DMS79 treated with DMSO at 0.1 percent for 48 hours (cell line): ENCODE results near the gene GNAQ.
A peak's percentile ranks its signal among the peaks of the same experiment; 100 is the strongest.

Experiments
- DNase-seq: peaks from one replicate; lab custom pipeline; 2025; lab: John Stamatoyannopoulos, UW

The GNAQ gene

DNA sequence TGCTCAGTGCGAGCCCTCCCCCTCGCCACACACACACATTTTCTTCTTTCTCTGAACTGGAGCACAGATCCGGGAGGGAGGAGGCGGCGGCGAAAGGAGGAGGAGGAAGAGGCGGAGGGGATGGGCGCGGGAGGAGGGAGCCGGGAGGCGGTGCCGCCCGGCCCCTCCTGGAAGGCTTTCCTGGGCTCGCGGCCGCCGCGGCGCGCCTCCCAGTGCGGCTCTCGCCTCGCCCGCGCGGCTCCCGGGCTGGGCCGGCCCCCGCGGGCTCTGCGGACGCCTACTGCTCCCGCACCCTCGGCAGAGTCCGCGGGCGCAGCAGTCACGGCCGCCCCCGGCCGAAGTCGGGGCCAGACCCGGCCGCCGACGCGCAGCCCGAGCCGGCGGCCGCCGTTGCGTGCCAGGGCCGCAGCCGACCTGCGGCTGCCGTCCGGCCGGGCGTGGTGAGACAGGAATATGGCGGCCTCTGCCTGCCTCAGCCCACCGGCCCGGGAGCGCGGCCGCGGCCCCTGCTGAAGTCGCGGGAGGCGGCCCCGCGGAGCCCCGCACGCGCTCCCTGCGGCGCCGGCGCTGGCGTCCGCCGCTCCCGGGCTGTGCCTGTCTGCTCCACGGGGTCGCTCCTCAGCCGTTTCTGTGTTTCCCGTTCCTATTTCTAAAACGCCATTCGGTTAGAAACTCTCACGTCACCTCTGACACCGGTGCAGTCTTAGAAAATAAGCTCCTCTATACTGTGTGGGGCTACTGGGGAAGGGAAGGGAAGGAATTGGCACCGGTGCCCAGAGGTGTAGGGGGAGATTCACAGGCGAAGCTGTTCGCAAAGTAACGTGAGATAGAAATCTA lies 500 bp upstream of the GNAQ start:
- peak; percentile 61 for DNase-seq

DNA sequence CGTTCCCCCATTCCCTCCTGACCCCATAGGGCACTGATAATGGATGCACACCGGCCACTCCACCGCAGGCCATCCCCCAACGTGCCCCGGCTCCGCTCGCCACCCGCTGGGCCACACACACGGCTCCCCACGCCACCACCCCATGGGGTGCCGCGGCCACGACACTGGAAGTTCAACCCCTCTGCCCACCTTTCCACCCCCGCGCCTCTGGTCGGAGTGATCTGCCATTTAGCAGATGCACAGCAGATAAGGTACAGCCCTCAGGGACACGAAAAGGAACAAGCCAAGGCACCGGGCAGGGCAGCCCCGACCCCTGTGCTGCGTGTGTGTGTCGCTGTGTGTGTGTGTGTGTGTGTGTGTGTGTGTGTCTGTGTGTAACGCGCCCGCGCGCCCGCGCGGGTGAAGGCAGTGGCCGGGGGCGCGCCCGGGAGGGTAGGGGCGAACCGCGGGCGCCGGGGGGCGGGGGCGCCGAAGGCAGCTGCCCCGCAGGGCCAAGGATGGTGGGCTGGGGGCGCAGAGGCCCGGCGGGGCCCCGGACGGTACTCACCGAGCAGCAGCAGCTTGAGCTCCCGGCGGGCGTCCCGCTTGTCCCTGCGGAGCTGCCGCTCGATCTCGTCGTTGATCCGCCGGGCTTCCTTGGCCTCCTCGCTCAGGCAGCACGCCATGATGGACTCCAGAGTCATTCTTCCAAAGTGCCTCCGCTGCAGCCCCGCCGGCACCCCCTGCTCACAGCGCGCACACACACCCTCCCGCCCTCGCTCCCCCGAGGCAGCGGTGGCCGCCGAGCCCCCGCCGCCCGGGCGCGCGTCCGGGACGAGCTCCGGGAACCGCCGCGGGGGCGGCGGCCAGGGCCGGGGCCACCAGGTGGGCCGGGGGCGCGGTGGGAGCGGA lies 813 bp downstream of the GNAQ start:
- no peak for DNase-seq

DNA sequence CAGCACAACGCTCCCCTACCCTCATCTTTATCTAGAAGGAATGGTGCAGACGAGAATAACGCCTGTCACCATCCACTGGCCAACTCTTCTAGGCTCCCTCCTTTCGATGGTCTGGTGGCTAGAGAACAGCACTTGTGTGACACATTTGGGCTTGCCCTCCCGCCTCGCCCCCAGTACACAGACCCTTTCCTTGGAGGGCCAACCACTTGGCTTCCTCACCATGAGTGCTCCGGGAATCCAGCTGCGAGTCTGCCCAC lies 1.4 kb downstream of the GNAQ start:
- no peak for DNase-seq

DNA sequence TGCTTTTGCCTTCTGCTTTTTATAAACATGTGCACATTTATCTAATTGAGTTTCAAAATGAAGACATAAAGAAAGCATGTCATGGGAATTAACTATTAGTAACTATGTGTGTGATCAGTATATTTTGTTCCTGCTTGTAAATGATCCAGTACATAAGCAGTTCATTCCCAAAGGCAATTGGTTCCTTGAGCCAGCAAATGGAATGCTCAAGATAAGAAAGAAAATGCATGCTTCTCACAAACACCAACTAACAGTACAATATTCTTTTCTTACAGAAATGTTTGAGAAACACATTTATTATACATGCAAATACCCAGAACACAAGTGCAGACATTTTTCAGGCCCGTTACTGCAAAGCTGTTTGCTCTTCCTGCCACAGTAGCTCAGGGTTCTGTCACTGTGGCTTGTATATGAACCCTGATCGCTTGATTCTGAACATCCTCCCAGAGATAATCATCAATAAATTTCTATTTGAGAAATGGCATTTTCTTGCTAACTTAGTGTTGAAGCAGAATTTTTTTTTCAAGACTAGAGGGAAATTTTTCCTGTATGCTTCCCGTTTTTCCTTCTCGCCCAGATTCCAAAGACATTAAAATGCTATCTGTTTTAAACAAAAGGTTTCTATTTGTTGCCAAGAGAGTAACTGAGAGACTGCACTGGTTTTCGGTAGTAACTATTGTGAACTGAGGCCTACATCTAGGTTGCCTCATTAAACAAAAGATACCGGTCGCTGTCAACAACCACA lies 1.9 kb downstream of the GNAQ start:
- peak; percentile 8 for DNase-seq

DNA sequence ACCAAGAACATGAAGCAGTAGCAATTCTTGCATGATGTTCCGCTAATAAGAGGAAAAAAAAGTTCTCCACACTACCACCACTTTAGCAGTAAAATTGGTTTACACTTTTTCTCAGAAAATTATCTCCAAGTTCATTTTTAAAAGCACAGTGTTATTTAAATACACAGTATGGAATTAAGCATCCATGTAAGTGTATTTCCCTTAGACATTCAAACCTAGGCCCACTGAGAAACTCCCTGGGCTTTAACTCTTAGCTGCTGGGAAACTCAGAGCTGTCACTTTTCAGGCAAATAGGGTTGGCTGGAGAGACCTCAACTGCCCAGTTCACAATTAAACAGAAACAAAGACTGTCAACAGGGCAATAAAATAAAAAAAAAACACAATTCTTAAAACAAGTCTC lies 2.7 kb downstream of the GNAQ start:
- no peak for DNase-seq

DNA sequence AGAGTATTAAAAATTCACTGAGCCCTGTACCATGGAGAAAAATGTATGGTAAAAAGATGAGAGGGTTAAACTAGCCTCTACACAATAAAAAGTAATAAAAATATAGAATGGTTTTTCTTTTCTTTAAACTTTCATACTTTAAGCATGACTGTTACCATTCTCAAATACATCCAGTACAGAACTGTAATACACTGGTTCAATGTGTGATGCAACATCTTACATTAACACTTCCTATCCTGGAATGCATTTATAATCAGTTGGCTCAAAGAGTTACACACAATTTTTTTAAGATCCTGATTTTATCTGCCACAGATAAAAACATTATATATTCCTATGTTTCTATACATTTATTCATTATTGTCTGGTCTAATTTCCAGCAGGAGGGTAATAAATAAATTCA lies 4.7 kb downstream of the GNAQ start:
- DNase-seq = no peak

DNA sequence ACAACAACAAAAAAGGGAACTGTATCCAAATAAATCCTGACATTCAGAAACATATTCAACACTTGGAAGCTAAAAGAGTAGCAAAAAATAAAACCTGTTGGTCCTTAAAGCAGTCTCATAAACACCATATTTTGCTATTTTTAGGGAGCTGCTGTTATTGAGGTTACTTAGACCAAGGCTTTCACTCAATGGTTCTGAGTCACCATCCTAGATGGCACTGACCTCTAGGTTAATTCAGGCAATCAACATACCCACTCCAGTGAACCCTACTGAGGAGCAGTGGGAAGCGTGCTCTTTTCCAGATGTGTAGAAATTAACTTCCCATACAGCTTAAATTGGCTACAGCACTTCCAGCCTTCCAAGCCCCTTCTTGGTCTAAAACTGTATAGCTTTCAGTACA lies 5.2 kb downstream of the GNAQ start:
- DNase-seq = no peak

DNA sequence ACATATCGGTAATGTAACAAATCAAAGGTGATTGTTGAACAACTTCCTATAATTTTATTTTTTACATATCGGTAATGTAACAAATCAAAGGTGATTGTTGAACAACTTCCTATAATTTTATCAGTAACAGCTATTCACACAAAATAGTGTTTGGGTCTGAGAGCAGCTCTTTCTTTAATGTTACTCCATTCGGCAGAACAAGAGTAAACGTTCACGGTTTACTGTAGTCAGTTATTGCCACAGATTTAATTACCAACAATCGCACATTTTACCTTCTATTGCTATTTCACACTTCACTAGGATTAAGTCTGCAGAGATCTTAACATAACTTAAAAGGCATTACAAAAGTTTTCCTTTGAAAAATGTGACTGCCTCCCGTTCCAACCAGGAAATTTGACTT lies 6.4 kb downstream of the GNAQ start:
- no peak for DNase-seq

DNA sequence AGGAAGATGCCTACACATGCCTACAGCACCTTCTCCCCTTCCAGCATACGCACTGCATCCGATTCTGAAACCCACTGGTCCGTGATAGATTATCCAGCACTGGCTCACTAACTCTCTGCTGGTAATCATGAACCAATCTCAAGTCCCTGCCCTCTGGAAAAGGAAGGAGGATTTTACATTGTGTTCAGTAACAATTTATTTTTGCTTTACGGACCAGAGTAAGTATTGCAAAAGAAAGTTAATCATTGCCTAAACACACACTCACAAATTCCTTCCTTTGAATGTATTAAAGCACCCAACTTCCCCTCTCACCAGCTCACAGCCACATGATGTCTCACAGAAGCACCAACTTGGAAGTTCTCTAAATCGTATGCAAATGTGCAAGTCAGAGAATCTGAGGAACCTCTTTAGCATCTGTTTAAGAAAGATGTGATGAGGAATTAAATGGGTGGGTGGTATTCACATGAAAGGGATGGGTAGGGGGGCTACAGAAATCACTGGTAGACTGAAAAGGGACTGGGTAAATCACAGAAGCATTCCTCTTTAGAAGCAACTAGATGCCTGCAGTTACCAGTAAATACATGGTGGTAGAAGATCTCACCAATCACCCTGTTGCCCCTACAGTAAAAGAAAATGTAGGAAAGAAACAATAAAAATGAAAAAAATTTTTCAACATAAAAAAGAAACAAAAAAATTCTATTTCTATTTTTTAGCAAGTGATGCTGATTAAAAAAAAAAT lies 8.4 kb downstream of the GNAQ start:
- DNase-seq = no peak

DNA sequence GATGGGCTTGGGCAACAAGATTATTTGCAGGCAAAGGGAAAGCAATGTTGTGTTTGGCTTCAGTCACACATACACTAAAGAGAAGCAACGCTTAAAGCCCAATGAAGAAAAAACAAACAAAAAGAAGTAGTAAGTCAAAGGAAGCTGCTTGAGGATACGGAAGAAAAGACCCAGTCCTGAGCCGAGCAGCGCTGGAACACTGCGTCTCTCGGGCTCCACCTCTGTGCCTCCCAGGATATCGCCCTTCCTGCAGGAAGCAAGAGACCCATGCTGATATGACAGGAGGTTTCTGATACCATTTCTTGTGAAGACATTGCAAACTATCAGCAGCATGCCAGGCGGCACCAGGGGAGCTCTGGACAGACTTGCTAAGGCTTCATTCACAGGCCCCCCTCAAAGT lies 9.9 kb downstream of the GNAQ start:
- DNase-seq = no peak

DNA sequence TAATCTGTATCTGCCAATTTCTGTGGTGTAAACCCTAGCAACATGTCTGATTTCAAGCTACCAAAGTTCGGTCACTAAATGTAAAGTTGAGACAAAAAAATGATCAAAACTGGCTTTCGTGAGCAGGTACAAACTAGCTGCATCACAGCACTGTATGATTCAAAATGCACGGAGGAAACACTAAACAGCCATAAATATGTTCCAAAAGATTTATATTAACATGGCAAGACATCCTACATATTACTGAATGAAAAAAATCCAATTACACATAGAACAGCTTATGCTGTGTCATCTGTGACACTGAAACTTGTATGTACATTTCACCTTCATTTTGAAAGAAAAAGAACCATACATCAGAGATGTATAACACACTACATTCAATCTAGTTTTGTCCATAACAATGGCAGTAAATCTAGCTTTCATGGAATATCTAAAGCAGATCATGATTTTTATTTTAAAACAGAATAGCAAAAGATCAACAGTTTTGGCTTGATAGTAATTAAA lies 14.4 kb downstream of the GNAQ start:
- DNase-seq = no peak

DNA sequence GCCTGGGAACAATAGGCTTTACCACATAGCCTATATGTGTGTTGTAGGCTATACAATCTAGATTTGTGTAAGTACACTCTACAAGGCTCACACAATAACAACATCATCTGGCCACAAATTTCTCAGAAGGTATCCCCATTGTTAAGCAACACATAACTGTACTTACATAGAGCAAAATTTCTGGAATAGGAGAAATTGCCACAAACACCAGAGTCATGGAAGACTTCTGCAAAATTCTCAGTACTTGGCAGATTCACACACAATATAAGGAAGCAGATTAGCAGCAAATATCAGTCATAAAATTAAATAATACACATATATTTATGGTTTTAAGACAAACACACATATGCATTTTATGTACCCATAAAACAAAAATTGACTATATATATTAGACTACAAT lies 16.4 kb downstream of the GNAQ start:
- no peak for DNase-seq

DNA sequence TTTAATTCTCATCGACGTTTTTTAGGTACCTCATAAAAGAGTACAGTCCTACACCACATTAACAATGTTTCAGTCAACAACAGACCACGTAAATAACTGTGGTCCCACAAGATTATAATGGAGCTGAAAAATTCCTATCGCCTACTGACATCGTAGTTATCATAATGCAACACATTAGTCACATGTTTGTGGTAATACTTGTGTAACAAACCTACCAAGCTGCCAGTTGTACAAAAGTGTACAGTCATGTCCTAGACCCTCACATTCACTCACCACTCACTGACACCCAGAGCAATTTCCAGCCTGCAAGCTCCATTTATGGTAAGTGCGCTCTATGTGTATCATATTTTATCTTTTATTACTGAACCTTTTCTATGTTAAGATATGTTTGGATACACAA lies 16.8 kb downstream of the GNAQ start:
- no peak for DNase-seq

DNA sequence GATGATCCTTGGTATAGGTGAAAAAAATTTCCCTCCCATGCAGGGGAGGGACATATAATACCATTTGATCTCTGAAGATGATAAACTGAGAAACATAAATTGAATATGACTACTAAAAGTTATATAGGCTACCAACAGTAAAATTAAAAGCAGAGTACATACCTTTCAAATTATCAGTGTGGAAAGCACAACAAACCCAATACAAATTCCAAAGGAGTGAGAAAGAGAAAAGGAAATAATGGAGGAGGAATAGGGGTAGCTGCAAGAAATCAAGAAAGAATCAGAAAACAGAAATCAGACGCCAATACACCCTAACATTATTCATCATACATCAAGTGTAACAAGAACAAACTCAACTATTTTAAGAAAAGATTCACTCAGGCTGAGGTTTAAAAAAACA lies 17.7 kb downstream of the GNAQ start:
- no peak for DNase-seq

DNA sequence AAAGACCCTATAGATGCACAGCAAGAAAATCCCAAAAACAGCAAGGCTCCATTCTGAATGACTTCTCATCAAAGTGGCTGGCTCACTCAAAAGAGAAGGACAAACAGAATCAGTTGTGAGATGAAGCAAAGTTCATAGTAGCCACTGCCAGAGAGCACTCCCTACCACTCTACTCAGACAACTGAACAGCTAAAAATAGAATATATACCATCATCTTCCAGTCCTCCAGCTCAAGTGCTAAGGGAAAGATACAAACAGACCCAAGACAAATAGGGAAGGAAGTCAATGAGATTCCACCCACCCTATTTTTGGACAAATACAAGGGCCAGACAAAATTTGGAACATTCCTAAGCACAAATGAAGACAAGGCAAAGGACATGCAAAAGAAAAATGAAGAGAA lies 20.6 kb downstream of the GNAQ start:
- no peak for DNase-seq

DNA sequence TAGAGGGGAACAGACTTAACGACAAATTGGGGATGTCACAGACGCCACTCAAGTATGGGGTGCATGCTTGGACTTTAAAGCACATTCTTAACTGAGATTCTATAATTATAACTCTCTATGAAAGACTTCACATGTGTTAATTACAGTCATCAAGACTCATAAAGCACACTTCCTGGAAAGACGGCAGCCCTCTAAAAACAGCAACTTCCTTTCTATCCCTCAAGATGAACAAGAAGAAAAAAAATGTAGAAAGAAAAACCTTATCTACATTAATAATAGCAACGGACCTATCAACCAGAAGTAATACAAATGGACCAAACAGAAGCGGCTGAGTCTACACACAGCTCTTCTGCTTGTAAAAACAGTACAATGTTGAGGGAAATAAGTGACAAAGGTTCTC lies 21.2 kb downstream of the GNAQ start:
- no peak for DNase-seq

DNA sequence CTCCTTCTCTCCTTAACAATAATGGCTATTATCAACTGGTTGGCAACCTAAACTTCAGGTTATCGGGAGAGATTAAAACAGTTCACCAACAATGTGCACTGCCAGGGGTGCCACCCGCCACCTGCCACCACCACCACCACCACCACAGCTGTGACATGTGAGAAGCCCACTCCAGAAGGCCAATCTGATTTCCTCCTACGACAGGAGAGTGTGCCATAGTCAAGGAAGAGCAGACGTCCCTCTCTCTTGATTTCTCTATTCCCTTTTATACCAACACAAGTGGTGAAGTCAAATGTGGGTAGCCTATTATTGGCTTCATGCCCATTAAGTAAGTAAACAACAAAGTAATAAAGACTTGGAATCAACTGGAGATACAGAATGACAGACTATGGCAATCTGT lies 22.4 kb downstream of the GNAQ start:
- DNase-seq = no peak

DNA sequence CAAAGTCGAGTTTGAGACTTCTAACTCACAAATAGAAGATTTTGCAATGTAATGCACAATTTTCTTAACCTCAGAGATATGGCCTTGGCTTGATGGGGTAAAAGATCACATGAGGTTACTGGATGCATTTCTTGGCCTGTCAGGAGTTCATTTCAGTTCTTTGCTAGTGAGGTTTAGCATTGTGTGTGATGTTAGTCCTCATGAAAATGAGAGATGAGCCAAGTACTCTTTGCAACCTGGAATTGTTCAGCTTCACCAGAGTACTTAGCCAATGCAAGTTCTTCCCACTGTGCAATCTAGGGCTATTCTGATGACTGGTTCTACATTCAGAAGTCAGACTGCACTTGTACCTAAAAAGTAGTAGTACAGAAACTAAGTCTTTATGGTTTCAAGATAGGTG lies 24.9 kb downstream of the GNAQ start:
- no peak for DNase-seq

DNA sequence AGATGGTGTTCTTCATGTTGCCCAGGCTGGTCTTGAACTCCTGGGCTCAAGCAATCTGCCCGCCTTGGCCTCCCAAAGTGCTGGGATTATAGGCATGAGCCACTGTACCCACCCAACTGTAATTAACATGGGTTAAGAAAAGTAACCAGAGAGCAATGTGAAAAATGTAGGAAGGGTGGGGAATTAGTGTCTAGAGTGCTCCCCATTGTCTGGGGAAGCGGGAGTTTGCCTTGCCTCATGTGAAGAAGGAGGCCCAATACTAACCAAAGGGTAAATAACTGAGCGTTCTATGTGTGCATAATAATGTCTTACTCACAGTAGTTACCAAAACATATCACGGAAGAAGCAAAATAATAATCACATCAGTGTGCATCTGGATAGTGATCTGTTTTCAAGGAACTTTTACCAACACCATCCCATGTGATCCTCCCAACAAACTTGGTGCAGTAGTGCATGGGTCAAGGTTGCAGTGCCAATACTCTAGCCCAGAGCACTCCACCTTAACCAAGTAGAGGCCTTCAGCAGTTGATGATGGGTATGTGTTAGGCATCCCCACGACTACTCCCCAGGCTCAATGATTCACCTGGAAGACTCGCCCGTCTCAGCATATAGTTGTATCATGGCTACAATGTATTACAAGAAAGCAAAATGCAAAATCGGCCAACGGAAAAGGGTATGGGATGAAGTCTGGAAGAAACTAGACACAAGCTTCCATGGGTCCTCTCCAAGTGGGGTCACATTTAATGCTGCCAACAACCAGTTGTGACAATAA lies 26.2 kb downstream of the GNAQ start:
- no peak for DNase-seq

DNA sequence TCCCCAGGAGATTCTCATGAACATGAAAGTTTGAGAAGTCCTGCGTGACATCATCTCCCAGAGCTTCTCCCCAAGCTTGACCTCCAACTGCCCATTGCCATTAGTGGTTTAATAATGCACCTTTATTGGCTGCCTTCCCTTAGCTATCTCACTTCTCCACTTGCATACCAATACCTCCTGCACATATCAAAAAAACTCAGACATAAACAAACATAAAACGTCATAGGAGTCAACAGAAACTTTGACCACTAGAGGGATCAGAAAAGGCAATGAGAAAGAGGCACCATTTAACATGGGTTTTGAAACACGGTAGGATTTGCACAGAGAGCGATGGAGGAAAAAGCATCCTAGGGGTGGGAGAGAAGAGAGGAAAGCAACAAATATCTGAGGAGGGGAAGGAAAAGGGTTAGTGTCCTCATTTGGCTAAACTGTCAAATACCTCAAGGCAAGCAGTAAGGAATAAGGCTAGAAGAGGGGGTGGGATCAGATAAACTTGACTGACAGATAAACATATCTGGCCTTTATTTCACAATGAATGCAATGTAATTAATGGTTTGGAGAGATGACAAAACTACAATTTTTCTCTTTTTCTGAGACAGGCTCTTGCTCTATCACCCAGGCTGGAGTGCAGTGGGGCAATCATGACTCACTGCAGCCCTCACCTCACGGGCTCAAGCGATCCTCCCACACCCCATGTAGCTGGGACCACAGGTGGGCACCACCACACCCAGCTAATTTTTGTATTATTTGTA lies 27.0 kb downstream of the GNAQ start:
- no peak for DNase-seq

DNA sequence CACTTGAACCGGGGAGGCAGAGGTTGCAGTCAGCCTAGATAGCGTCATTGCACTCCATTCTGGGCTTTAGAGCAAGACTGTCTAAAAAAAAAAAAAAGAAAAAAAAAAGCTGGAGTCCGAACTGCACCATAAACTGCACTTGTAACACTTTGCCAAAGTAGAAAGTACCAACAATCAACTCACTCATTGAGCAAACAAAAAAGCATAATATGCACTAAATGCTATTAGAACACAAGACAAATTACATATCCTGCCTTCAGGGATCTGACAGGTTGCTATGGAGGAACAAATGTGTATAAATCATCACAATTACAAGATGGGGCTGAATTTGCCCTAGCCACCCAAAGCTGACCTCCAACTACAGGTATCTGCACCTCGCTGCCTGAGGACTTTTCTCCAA lies 27.9 kb downstream of the GNAQ start:
- no peak for DNase-seq
